ENCODE data around the gene RBL1. TPM values are rescaled to one million over a fixed set of nuclear protein-coding genes. Genes with fewer than 3 reads are reported as not detected.

RBL1 gene
- total and polyA plus RNA-seq, 7 donors: 0.60 to 7.9 (median 3.6) TPM

GRCh38 chr20:37090407-37090806 lies 5.4 kb downstream of the RBL1 start:
- peaks cover 0 to 12% (median 9%) of the 10 kb centered on the region in 4 donors for H3K4me1 ChIP-seq
- peaks cover 0 to 18% (median 1%) of the 10 kb centered on the region in 4 donors for H3K36me3 ChIP-seq
- WGBS, 2 donors: 79 to 83% methylated on average over 2 of the region's 2 CpGs
- no peak overlapping the region for H3K27ac ChIP-seq
- H3K9me3 ChIP-seq: no peaks in the 10 kb centered on the region
- no peaks in the 10 kb centered on the region for H3K27me3 ChIP-seq
- no peak for TF ChIP-seq POLR2A (IDR thresholded peaks at IDR 0.05)
- no peak for DNase-seq
- H3K4me3 ChIP-seq: no peak overlapping the region
- intact Hi-C loops (cut with DNase I): no loop called here

- H3K9me3 ChIP-seq: no peaks in the 10 kb centered on the region
- H3K4me3 ChIP-seq: no peak overlapping the region
- WGBS, 2 donors: 90 to 98% methylated on average over 5 of the region's 5 CpGs
- H3K36me3 ChIP-seq: peaks cover 0 to 8% (median 2%) of the 10 kb centered on the region in 4 donors
- TF ChIP-seq CTCF (IDR thresholded peaks at IDR 0.05) (no peak), EP300 (IDR thresholded peaks at IDR 0.05) (no peak), POLR2A (IDR thresholded peaks at IDR 0.05) (no peak), POLR2AphosphoS5 (IDR thresholded peaks at IDR 0.05) (no peak)
- DNase-seq: no peak
- no peak overlapping the region for H3K27ac ChIP-seq
- no peaks in the 10 kb centered on the region for H3K4me1 ChIP-seq
- intact Hi-C loops (cut with DNase I): no loop called here
- no peaks in the 10 kb centered on the region for H3K27me3 ChIP-seq
These were observed 14.0 kb downstream of the RBL1 start for GRCh38 chr20:37081717-37082289.

GRCh38 chr20:37077009-37077408 lies 18.8 kb downstream of the RBL1 start:
- intact Hi-C loops (cut with DNase I): no loop called here
- H3K4me1 ChIP-seq: peaks cover 0 to 7% (median 2%) of the 10 kb centered on the region in 4 donors
- WGBS, 2 donors: 95 to 97% methylated on average over 8 of the region's 8 CpGs

GRCh38 chr20:37075932-37076685 lies 19.7 kb downstream of the RBL1 start:
- Histone ChIP-seq H3K27ac (no peak overlapping the region), H3K9me3 (no peaks in the 10 kb centered on the region), H3K27me3 (no peaks in the 10 kb centered on the region), H3K4me1 (peaks cover 0 to 7% (median 2%) of the 10 kb centered on the region in 4 donors), H3K4me3 (no peak overlapping the region), H3K36me3 (no peaks in the 10 kb centered on the region)
- 94 to 97% methylated on average over 3 of the region's 3 CpGs for WGBS, 2 donors
- intact Hi-C loops (cut with DNase I): no loop called here
- TF ChIP-seq EP300 (IDR thresholded peaks at IDR 0.05) (no peak), POLR2AphosphoS5 (IDR thresholded peaks at IDR 0.05) (no peak), POLR2A (IDR thresholded peaks at IDR 0.05) (no peak), CTCF (IDR thresholded peaks at IDR 0.05) (no peak)
- DNase-seq: no peak

More at GRCh38 chr20:37077009-37077408, 18.8 kb downstream of the RBL1 start:
- Histone ChIP-seq H3K36me3 (no peaks in the 10 kb centered on the region), H3K27me3 (no peaks in the 10 kb centered on the region), H3K4me3 (no peak overlapping the region), H3K9me3 (no peaks in the 10 kb centered on the region), H3K27ac (no peak overlapping the region)
- TF ChIP-seq EP300 (IDR thresholded peaks at IDR 0.05) (no peak), POLR2A (IDR thresholded peaks at IDR 0.05) (no peak), CTCF (IDR thresholded peaks at IDR 0.05) (no peak), POLR2AphosphoS5 (IDR thresholded peaks at IDR 0.05) (no peak)
- no peak for DNase-seq

GRCh38 chr20:37072293-37073196 lies 23.3 kb downstream of the RBL1 start:
- H3K27ac ChIP-seq: no peak overlapping the region
- H3K36me3 ChIP-seq: no peaks in the 10 kb centered on the region
- 86 to 93% methylated on average over 17 of the region's 17 CpGs for WGBS, 2 donors
- H3K4me3 ChIP-seq: no peak overlapping the region
- peaks cover 0 to 7% (median 2%) of the 10 kb centered on the region in 4 donors for H3K4me1 ChIP-seq
- no peak for DNase-seq
- TF ChIP-seq EP300 (IDR thresholded peaks at IDR 0.05): no peak
- no peak for TF ChIP-seq CTCF (IDR thresholded peaks at IDR 0.05)
- no peak for TF ChIP-seq POLR2A (IDR thresholded peaks at IDR 0.05)
- no peak for TF ChIP-seq POLR2AphosphoS5 (IDR thresholded peaks at IDR 0.05)
- intact Hi-C loops (cut with DNase I): no loop called here
- no peaks in the 10 kb centered on the region for H3K27me3 ChIP-seq
- no peaks in the 10 kb centered on the region for H3K9me3 ChIP-seq
